Esophagus muscularis mucosa (tissue), 4 donors: ENCODE results near the gene ANTXRL. TPM values are rescaled to one million over a fixed set of nuclear protein-coding genes. Genes with fewer than 3 reads are reported as not detected.

ENCODE experiments used
- DNase-seq: peaks from one replicate; pipeline ENCODE4 v3.0.0-alpha.2; 2017; ENCODE audit errors: extremely low spot score
- H3K27ac ChIP-seq, 4 donors: fragments of 200-600 bp; sonication (generic); replicated peaks in 1 of 4; 1 replicate in 3 of 4; 2 replicates in 1 of 4; pipeline ENCODE4 v1.5.1; 2016 to 2019; ENCODE audit warnings: mild to moderate bottlenecking in 1 of 4
- H3K27me3 ChIP-seq, 4 donors: fragments of 200-600 bp; sonication (generic); one replicate each; pipeline versions ENCODE4 v1.5.1 to v1.6.0; 2016 to 2019
- H3K36me3 ChIP-seq, 4 donors: fragments of 200-600 bp; sonication (generic); one replicate each; pipeline ENCODE4 v1.5.1; 2016 to 2019
- H3K4me1 ChIP-seq, 4 donors: fragments of 200-600 bp; sonication (generic); one replicate each; pipeline ENCODE4 v1.5.1; 2016 to 2019
- H3K4me3 ChIP-seq, 4 donors: fragments of 200-600 bp; sonication (generic); 1 replicate in 2 of 4; 2 replicates in 2 of 4; pipeline ENCODE4 v1.5.1; 2016 to 2019; ENCODE audit warnings: mild to moderate bottlenecking in 4 of 4, moderate library complexity in 1 of 4
- H3K9me3 ChIP-seq, 4 donors: fragments of 200-600 bp; sonication (generic); 1 replicate in 3 of 4; 2 replicates in 1 of 4; pipeline ENCODE4 v1.5.1; 2016 to 2019
- EP300 ChIP-seq: sonication (generic); formaldehyde crosslinking; IDR thresholded peaks from one replicate; pipeline ENCODE4 v1.6.1; 2017; ENCODE audit warnings: antibody characterized with exemption
- POLR2A ChIP-seq: fragments of 450-650 bp; IDR thresholded peaks from one replicate; pipeline ENCODE4 v1.6.1; 2017; ENCODE audit warnings: antibody characterized with exemption, moderate library complexity, mild to moderate bottlenecking, low read depth
- POLR2AphosphoS5 ChIP-seq, 2 donors: sonication (generic); formaldehyde crosslinking; IDR thresholded peaks; one replicate each; pipeline ENCODE4 v1.6.1; 2017; ENCODE audit warnings: antibody characterized with exemption in 2 of 2
- WGBS: methylation state at CpG from one replicate; pipeline ENCODE4 v1.1.5; 2018; 5-methylcytosine and 5-hydroxymethylcytosine counted together
- intact Hi-C: fragments of 100-400 bp; cut with DNase I; formaldehyde crosslinking; loops from one replicate; pipeline ENCODE4 v1.15.1; 2023
- total RNA-seq, 4 donors: library from RNA; depleted of rRNA; stranded (reverse); fragments of >200 nt; gene quantifications; one replicate each; pipeline versions ENCODE4 v1.1.0 to v1.2.1, GENCODE V29; 2016
- TF ChIP-seq, protein P1 (sequence below), 3 experiments: fragments of 200-600 bp in 2 of 3; fragments of 450-650 bp in 1 of 3; sonication (generic) in 2 of 3; IDR thresholded peaks; one replicate each; pipeline ENCODE4 v1.5.1; 2017 to 2019; ENCODE audit warnings: antibody characterized with exemption in 3 of 3, mild to moderate bottlenecking in 2 of 3, moderate library complexity in 1 of 3

ANTXRL gene
- total RNA-seq, 4 donors from 2014 or later: not detected

GRCh38 chr10:46308666-46309450, 22.1 kb downstream of the ANTXRL start:
- intact Hi-C loops: no loop called here
- H3K4me1 ChIP-seq: no peaks in the 10 kb centered on the region
- TF ChIP-seq, protein P1, sequence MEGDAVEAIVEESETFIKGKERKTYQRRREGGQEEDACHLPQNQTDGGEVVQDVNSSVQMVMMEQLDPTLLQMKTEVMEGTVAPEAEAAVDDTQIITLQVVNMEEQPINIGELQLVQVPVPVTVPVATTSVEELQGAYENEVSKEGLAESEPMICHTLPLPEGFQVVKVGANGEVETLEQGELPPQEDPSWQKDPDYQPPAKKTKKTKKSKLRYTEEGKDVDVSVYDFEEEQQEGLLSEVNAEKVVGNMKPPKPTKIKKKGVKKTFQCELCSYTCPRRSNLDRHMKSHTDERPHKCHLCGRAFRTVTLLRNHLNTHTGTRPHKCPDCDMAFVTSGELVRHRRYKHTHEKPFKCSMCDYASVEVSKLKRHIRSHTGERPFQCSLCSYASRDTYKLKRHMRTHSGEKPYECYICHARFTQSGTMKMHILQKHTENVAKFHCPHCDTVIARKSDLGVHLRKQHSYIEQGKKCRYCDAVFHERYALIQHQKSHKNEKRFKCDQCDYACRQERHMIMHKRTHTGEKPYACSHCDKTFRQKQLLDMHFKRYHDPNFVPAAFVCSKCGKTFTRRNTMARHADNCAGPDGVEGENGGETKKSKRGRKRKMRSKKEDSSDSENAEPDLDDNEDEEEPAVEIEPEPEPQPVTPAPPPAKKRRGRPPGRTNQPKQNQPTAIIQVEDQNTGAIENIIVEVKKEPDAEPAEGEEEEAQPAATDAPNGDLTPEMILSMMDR (IDR thresholded peaks at IDR 0.05): no peak
- TF ChIP-seq POLR2A (no peak), EP300 (no peak), POLR2AphosphoS5 (IDR thresholded peaks at IDR 0.05) (no peak)
- no peaks in the 10 kb centered on the region for H3K9me3 ChIP-seq
- no peak overlapping the region for H3K4me3 ChIP-seq
- no peak overlapping the region for H3K27ac ChIP-seq
- no peaks in the 10 kb centered on the region for H3K36me3 ChIP-seq
- H3K27me3 ChIP-seq: no peaks in the 10 kb centered on the region
- WGBS: 84% methylated on average over 13 of the region's 21 CpGs
- DNase-seq: no peak

GRCh38 chr10:46309511-46310142, 22.8 kb downstream of the ANTXRL start:
- Histone ChIP-seq H3K27ac (no peak overlapping the region), H3K4me3 (no peak overlapping the region), H3K27me3 (no peaks in the 10 kb centered on the region), H3K36me3 (no peaks in the 10 kb centered on the region), H3K4me1 (no peaks in the 10 kb centered on the region), H3K9me3 (no peaks in the 10 kb centered on the region)
- intact Hi-C loops: no loop called here
- 89% methylated on average over 9 of the region's 9 CpGs for WGBS
- TF ChIP-seq EP300: no peak
- no peak for TF ChIP-seq POLR2AphosphoS5 (IDR thresholded peaks at IDR 0.05)
- TF ChIP-seq, protein P1 (IDR thresholded peaks at IDR 0.05): no peak
- no peak for TF ChIP-seq POLR2A
- no peak for DNase-seq

- H3K27ac ChIP-seq: no peak overlapping the region
- WGBS: 100% methylated on average over 3 of the region's 4 CpGs
- no peaks in the 10 kb centered on the region for H3K4me1 ChIP-seq
- H3K4me3 ChIP-seq: no peak overlapping the region
- H3K36me3 ChIP-seq: no peaks in the 10 kb centered on the region
- no peaks in the 10 kb centered on the region for H3K27me3 ChIP-seq
- H3K9me3 ChIP-seq: no peaks in the 10 kb centered on the region
- no peak for DNase-seq
- TF ChIP-seq, protein P1 (IDR thresholded peaks at IDR 0.05): no peak
- TF ChIP-seq POLR2A: no peak
- TF ChIP-seq EP300: no peak
- TF ChIP-seq POLR2AphosphoS5 (IDR thresholded peaks at IDR 0.05): no peak
- intact Hi-C loops: no loop called here
These were observed 23.3 kb downstream of the ANTXRL start for GRCh38 chr10:46310143-46310514.

DNA sequence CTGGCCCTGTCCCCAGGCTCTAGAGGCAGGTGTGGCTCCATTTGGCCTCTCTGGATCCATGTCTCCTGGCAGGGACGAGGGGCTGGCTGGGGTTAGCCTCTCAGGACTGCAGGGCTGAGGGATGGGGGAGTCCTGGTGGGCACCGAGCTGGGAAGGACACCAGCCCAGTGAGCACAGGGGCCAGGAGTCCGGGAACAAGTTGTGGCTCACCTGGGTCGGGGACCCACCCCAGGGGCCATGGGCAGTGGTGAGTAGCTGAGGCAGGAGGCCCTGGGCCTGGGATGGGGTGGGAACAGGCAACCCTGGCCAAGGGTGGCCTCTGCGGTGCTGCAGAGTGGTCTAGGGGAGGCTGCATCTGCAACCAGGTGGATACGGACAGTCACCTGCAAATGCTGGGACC, 24.1 kb downstream of the ANTXRL start:
- 92% methylated on average over 2 of the region's 6 CpGs for WGBS
- TF ChIP-seq EP300: no peak
- TF ChIP-seq POLR2A: no peak
- TF ChIP-seq POLR2AphosphoS5 (IDR thresholded peaks at IDR 0.05): no peak
- TF ChIP-seq, protein P1 (IDR thresholded peaks at IDR 0.05): no peak
- Histone ChIP-seq H3K4me1 (no peaks in the 10 kb centered on the region), H3K27ac (no peak overlapping the region), H3K4me3 (no peak overlapping the region), H3K9me3 (no peaks in the 10 kb centered on the region), H3K27me3 (no peaks in the 10 kb centered on the region), H3K36me3 (no peaks in the 10 kb centered on the region)
- no peak for DNase-seq
- intact Hi-C loops: no loop called here
